Fibroblast of villous mesenchyme (primary cell): ENCODE measurements around the gene CLUH. TPM values are rescaled to one million over a fixed set of nuclear protein-coding genes. Genes with fewer than 3 reads are reported as not detected.
A peak's percentile ranks its signal among the peaks of the same experiment; 100 is the strongest.

Source experiments
- DNase-seq: peaks from one replicate; pipeline ENCODE4 v3.0.0-alpha.2; 2010; ENCODE audit warnings: low read depth
- H3K4me3 ChIP-seq: 2 replicates; pipeline ENCODE4 v1.5.1; 2011; ENCODE audit warnings: low read depth, mild to moderate bottlenecking, low read length
- total RNA-seq: library from RNA; depleted of rRNA; stranded (reverse); fragments of >200 nt; gene quantifications from 2 replicates; pipeline ENCODE4 v1.2.3, GENCODE V29; 2012
- TF ChIP-seq, protein P1 (sequence below): IDR thresholded peaks from 2 replicates; pipeline ENCODE4 v1.5.1; 2012; ENCODE audit warnings: low read depth, mild to moderate bottlenecking, low read length; ENCODE audit not compliant: insufficient read depth

CLUH gene, protein sequence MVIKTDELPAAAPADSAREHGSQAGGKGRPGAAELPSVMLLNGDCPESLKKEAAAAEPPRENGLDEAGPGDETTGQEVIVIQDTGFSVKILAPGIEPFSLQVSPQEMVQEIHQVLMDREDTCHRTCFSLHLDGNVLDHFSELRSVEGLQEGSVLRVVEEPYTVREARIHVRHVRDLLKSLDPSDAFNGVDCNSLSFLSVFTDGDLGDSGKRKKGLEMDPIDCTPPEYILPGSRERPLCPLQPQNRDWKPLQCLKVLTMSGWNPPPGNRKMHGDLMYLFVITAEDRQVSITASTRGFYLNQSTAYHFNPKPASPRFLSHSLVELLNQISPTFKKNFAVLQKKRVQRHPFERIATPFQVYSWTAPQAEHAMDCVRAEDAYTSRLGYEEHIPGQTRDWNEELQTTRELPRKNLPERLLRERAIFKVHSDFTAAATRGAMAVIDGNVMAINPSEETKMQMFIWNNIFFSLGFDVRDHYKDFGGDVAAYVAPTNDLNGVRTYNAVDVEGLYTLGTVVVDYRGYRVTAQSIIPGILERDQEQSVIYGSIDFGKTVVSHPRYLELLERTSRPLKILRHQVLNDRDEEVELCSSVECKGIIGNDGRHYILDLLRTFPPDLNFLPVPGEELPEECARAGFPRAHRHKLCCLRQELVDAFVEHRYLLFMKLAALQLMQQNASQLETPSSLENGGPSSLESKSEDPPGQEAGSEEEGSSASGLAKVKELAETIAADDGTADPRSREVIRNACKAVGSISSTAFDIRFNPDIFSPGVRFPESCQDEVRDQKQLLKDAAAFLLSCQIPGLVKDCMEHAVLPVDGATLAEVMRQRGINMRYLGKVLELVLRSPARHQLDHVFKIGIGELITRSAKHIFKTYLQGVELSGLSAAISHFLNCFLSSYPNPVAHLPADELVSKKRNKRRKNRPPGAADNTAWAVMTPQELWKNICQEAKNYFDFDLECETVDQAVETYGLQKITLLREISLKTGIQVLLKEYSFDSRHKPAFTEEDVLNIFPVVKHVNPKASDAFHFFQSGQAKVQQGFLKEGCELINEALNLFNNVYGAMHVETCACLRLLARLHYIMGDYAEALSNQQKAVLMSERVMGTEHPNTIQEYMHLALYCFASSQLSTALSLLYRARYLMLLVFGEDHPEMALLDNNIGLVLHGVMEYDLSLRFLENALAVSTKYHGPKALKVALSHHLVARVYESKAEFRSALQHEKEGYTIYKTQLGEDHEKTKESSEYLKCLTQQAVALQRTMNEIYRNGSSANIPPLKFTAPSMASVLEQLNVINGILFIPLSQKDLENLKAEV (N-terminal part only)
- 36.7 and 42.7 TPM in 2 replicates for total RNA-seq

GRCh38 chr17:2711608-2712299, at the start of gene CLUH:
CLUH (minus strand) TSS chr17:2711764; CDS start chr17:2711661, 103 bp downstream.
- DNase-seq, result peak; percentile 98
- peak within 1 kb of the TSS; percentile 70 for H3K4me3 ChIP-seq
- TF ChIP-seq, protein P1, sequence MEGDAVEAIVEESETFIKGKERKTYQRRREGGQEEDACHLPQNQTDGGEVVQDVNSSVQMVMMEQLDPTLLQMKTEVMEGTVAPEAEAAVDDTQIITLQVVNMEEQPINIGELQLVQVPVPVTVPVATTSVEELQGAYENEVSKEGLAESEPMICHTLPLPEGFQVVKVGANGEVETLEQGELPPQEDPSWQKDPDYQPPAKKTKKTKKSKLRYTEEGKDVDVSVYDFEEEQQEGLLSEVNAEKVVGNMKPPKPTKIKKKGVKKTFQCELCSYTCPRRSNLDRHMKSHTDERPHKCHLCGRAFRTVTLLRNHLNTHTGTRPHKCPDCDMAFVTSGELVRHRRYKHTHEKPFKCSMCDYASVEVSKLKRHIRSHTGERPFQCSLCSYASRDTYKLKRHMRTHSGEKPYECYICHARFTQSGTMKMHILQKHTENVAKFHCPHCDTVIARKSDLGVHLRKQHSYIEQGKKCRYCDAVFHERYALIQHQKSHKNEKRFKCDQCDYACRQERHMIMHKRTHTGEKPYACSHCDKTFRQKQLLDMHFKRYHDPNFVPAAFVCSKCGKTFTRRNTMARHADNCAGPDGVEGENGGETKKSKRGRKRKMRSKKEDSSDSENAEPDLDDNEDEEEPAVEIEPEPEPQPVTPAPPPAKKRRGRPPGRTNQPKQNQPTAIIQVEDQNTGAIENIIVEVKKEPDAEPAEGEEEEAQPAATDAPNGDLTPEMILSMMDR, result no peak

- H3K4me3 ChIP-seq, result no peak overlapping the region
- TF ChIP-seq, protein P1, result no peak
- no peak for DNase-seq
These were observed 47.3 kb upstream of the CLUH start for GRCh38 chr17:2758870-2759269.

GRCh38 chr17:2755891-2756724, 44.5 kb upstream of the CLUH start:
- TF ChIP-seq, protein P1, result no peak
- no peak overlapping the region for H3K4me3 ChIP-seq
- no peak for DNase-seq

DNA sequence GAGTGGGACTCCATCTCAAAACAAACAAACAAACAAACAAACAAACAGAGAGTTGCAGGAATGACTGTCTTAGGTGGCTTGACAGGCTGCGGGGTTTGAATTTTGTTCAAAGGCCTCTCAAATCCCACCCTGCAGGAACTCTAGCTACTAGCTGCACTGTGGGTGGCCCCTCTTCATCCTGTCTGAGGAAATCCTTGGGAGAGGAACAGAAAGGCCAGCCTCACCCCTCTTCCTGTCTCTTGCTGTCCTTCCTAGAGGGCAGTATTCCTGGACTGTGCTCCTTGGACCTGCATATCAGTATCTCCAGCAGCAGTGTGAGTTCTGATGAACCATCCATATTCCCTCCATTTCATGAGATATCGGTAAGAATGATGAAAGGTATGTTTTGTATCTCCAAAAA, 39.9 kb upstream of the CLUH start:
- TF ChIP-seq, protein P1, result no peak
- H3K4me3 ChIP-seq, result no peak overlapping the region
- no peak for DNase-seq

DNA sequence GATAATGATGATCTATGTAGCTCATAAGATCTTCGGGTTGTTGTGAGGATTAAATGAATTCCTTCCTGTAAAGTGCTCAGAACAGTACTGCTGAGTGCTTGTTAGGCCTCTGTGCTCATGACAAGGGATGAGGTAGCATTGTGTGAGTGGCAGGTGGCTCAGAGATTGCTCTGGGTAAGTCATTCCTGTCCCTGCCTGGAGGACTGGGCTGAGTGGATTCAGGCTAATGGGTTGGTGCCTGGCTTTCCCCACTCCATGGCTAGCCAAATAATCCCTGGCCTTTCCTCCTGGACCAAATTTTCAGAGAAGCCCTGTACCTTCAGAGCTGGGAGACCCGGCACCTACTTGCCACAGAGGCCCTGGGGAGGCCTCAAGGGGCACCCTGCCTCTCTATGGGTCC, 39.2 kb upstream of the CLUH start:
- TF ChIP-seq, protein P1, result no peak
- DNase-seq, result no peak

More for the DNA sequence above, 39.2 kb upstream of the CLUH start:
- H3K4me3 ChIP-seq, result no peak overlapping the region
